ENCODE measurements around the gene TRPM3.

The TRPM3 gene

DNA sequence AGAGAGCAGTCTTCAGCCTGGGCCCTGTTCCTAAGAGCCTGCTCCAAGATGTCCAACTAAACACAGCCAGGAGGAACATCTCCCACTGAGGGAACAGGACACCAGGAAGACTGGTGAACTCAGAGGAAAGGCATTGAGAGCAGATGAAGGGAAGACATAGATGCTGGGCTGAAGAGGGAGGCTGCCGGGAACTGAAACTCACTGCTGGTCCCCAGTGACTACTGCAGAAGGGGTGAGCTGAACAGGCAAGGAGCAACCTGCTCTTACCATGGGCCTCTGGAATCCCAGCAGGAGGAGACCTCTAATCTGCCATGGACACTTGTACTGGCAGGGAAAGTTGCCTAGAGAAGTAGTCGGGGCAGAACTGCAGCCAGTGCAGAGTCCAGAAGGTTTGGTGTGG is 95.7 kb downstream of the TRPM3 start:
- Histone ChIP-seq H3K4me2 (ENCODE audit: low read length) (no peak overlapping the region), H3K36me3 (ENCODE audit: control insufficient read depth, insufficient read depth, low read length) (no peaks in the 10 kb centered on the region), H3K4me1 (no peaks in the 10 kb centered on the region), H3K79me2 (no peaks in the 10 kb centered on the region), H3K27me3 (ENCODE audit: control insufficient read depth, insufficient read depth, low read length) (no peaks in the 10 kb centered on the region), H3K4me3 (ENCODE audit: low read depth, low read length) (no peak overlapping the region), H2AFZ (no peak overlapping the region), H3K9ac (no peak overlapping the region), H3K27ac (no peak overlapping the region), H3K9me3 (ENCODE audit: control insufficient read depth, low read length) (no peaks in the 10 kb centered on the region)
- no peak for TF ChIP-seq CTCF (IDR thresholded peaks at IDR 0.05)

GRCh38 chr9:71025201-71025600 is 96.2 kb downstream of the TRPM3 start:
- Histone ChIP-seq H3K36me3 (ENCODE audit: control insufficient read depth, insufficient read depth, low read length) (no peaks in the 10 kb centered on the region), H3K9ac (no peak overlapping the region), H3K4me1 (no peaks in the 10 kb centered on the region), H2AFZ (no peak overlapping the region), H3K79me2 (no peaks in the 10 kb centered on the region), H3K4me3 (ENCODE audit: low read depth, low read length) (no peak overlapping the region), H3K27ac (no peak overlapping the region), H3K9me3 (ENCODE audit: control insufficient read depth, low read length) (no peaks in the 10 kb centered on the region), H3K27me3 (ENCODE audit: control insufficient read depth, insufficient read depth, low read length) (no peaks in the 10 kb centered on the region), H3K4me2 (ENCODE audit: low read length) (no peak overlapping the region)
- TF ChIP-seq CTCF (IDR thresholded peaks at IDR 0.05), result no peak

- H3K27ac ChIP-seq, result no peak overlapping the region
- no peaks in the 10 kb centered on the region for H3K4me1 ChIP-seq
- H3K9ac ChIP-seq, result no peak overlapping the region
- no peaks in the 10 kb centered on the region for H3K36me3 ChIP-seq (ENCODE audit: control insufficient read depth, insufficient read depth, low read length)
- H3K4me3 ChIP-seq (ENCODE audit: low read depth, low read length), result no peak overlapping the region
- H3K4me2 ChIP-seq (ENCODE audit: low read length), result no peak overlapping the region
- no peak overlapping the region for H2AFZ ChIP-seq
- no peak for TF ChIP-seq CTCF (IDR thresholded peaks at IDR 0.05)
- no peaks in the 10 kb centered on the region for H3K9me3 ChIP-seq (ENCODE audit: control insufficient read depth, low read length)
- H3K79me2 ChIP-seq, result no peaks in the 10 kb centered on the region
- H3K27me3 ChIP-seq (ENCODE audit: control insufficient read depth, insufficient read depth, low read length), result no peaks in the 10 kb centered on the region
Observed at GRCh38 chr9:71010258-71010657, 111.2 kb downstream of the TRPM3 start.

GRCh38 chr9:71005456-71005855 is 116.0 kb downstream of the TRPM3 start:
- Histone ChIP-seq H3K27me3 (ENCODE audit: control insufficient read depth, insufficient read depth, low read length) (no peaks in the 10 kb centered on the region), H3K4me2 (ENCODE audit: low read length) (no peak overlapping the region), H3K4me3 (ENCODE audit: low read depth, low read length) (no peak overlapping the region), H3K79me2 (no peaks in the 10 kb centered on the region), H3K27ac (no peak overlapping the region), H3K4me1 (no peaks in the 10 kb centered on the region), H3K9me3 (ENCODE audit: control insufficient read depth, low read length) (no peaks in the 10 kb centered on the region), H3K36me3 (ENCODE audit: control insufficient read depth, insufficient read depth, low read length) (no peaks in the 10 kb centered on the region), H2AFZ (no peak overlapping the region), H3K9ac (no peak overlapping the region)
- TF ChIP-seq CTCF (IDR thresholded peaks at IDR 0.05), result no peak

GRCh38 chr9:71004196-71004595 is 117.2 kb downstream of the TRPM3 start:
- H3K36me3 ChIP-seq (ENCODE audit: control insufficient read depth, insufficient read depth, low read length), result no peaks in the 10 kb centered on the region
- no peaks in the 10 kb centered on the region for H3K27me3 ChIP-seq (ENCODE audit: control insufficient read depth, insufficient read depth, low read length)
- H3K27ac ChIP-seq, result no peak overlapping the region
- no peaks in the 10 kb centered on the region for H3K9me3 ChIP-seq (ENCODE audit: control insufficient read depth, low read length)
- H3K4me3 ChIP-seq (ENCODE audit: low read depth, low read length), result no peak overlapping the region
- TF ChIP-seq CTCF (IDR thresholded peaks at IDR 0.05), result no peak
- H3K79me2 ChIP-seq, result no peaks in the 10 kb centered on the region
- no peak overlapping the region for H2AFZ ChIP-seq
- no peaks in the 10 kb centered on the region for H3K4me1 ChIP-seq
- no peak overlapping the region for H3K9ac ChIP-seq
- no peak overlapping the region for H3K4me2 ChIP-seq (ENCODE audit: low read length)
